Chondrocyte (in vitro differentiated cells): ENCODE results near the gene TAF1A. TPM values are rescaled to one million over a fixed set of nuclear protein-coding genes. Genes with fewer than 3 reads are reported as not detected.
A peak's percentile ranks its signal among the peaks of the same experiment; 100 is the strongest.

Experiments used
- DNase-seq: peaks from one replicate; pipeline ENCODE4 v3.0.0; 2021; ENCODE audit warnings: mixed read lengths, low spot score
- H3K27ac Mint-ChIP-seq: one replicate; pipeline ENCODE4 v1.8.0; 2021; ENCODE audit warnings: mild to moderate bottlenecking, moderate library complexity, mixed read lengths; ENCODE audit not compliant: unreplicated experiment
- H3K27me3 Mint-ChIP-seq: 2 replicates; pipeline ENCODE4 v1.8.0; 2021; ENCODE audit warnings: low read depth, mixed read lengths
- H3K36me3 Mint-ChIP-seq: 2 replicates; pipeline ENCODE4 v1.8.0; 2021; ENCODE audit warnings: low read depth, mixed read lengths
- H3K4me1 Mint-ChIP-seq: 2 replicates; pipeline ENCODE4 v1.8.0; 2021; ENCODE audit warnings: low read depth, mild to moderate bottlenecking, mixed read lengths
- H3K4me3 Mint-ChIP-seq: one replicate; pipeline ENCODE4 v1.8.0; 2021; ENCODE audit warnings: mild to moderate bottlenecking, moderate library complexity, mixed read lengths; ENCODE audit not compliant: unreplicated experiment
- H3K9me3 Mint-ChIP-seq: 2 replicates; pipeline ENCODE4 v1.8.0; 2021; ENCODE audit warnings: low read depth, mixed read lengths
- CTCF ChIP-seq: fragments of 200-600 bp; sonication (generic); IDR thresholded peaks from 2 replicates; pipeline ENCODE4 v1.5.0; 2021; ENCODE audit warnings: antibody characterized with exemption, mild to moderate bottlenecking, moderate library complexity
- total RNA-seq: library from RNA; stranded (reverse); gene quantifications from 3 replicates; pipeline ENCODE4 v1.2.1, GENCODE V29; 2021

TAF1A gene
- total RNA-seq, 1 donor from 2014 or later: 3.7 TPM

- DNase-seq: no peak
- Mint-ChIP-seq H3K9me3 (no peaks in the 10 kb centered on the region), H3K4me1 (peaks cover 6% of the 10 kb centered on the region), H3K27ac (no peak overlapping the region), H3K27me3 (no peaks in the 10 kb centered on the region), H3K36me3 (peaks cover 26% of the 10 kb centered on the region), H3K4me3 (no peak overlapping the region)
- no peak for TF ChIP-seq CTCF
These were observed 32.2 kb downstream of the TAF1A start for GRCh38 chr1:222557574-222557973.

GRCh38 chr1:222557148-222557547 lies 32.6 kb downstream of the TAF1A start:
- H3K36me3 Mint-ChIP-seq: peaks cover 24% of the 10 kb centered on the region
- no peak for DNase-seq
- peaks cover 6% of the 10 kb centered on the region for H3K4me1 Mint-ChIP-seq
- TF ChIP-seq CTCF: no peak
- no peak overlapping the region for H3K4me3 Mint-ChIP-seq
- no peaks in the 10 kb centered on the region for H3K27me3 Mint-ChIP-seq
- no peaks in the 10 kb centered on the region for H3K9me3 Mint-ChIP-seq
- peak overlapping the region; percentile 22 for H3K27ac Mint-ChIP-seq

GRCh38 chr1:222555992-222556615 lies 33.6 kb downstream of the TAF1A start:
- no peak overlapping the region for H3K27ac Mint-ChIP-seq
- peaks cover 18% of the 10 kb centered on the region for H3K36me3 Mint-ChIP-seq
- no peak for TF ChIP-seq CTCF
- DNase-seq: no peak
- H3K4me3 Mint-ChIP-seq: no peak overlapping the region
- H3K27me3 Mint-ChIP-seq: no peaks in the 10 kb centered on the region
- peaks cover 6% of the 10 kb centered on the region for H3K4me1 Mint-ChIP-seq
- H3K9me3 Mint-ChIP-seq: no peaks in the 10 kb centered on the region

- peaks cover 10% of the 10 kb centered on the region for H3K36me3 Mint-ChIP-seq
- H3K27me3 Mint-ChIP-seq: no peaks in the 10 kb centered on the region
- DNase-seq: no peak
- no peaks in the 10 kb centered on the region for H3K9me3 Mint-ChIP-seq
- no peak overlapping the region for H3K4me3 Mint-ChIP-seq
- TF ChIP-seq CTCF: no peak
- H3K27ac Mint-ChIP-seq: no peak overlapping the region
- peaks cover 6% of the 10 kb centered on the region for H3K4me1 Mint-ChIP-seq
These were observed 35.6 kb downstream of the TAF1A start for GRCh38 chr1:222554177-222554576.

- TF ChIP-seq CTCF: no peak
- Mint-ChIP-seq H3K4me1 (peaks cover 6% of the 10 kb centered on the region), H3K27me3 (no peaks in the 10 kb centered on the region), H3K27ac (no peak overlapping the region), H3K4me3 (no peak overlapping the region), H3K36me3 (peaks cover 10% of the 10 kb centered on the region), H3K9me3 (no peaks in the 10 kb centered on the region)
- no peak for DNase-seq
These were observed 36.9 kb downstream of the TAF1A start for GRCh38 chr1:222552882-222553281.
